Central memory CD4-positive, alpha-beta T cell (primary cell): ENCODE results near the gene SART3.
"Not testable (repeated sequence)": the region's sequence is repeated elsewhere in the genome, so short reads cannot be mapped to it uniquely, and the experiment has no call there.

Experiments used
- DNase-seq: peaks from one replicate; pipeline ENCODE4 v3.0.0; 2022

SART3 gene

GRCh38 chr12:108578813-108579212, 17.8 kb upstream of the SART3 start:
- DNase-seq: no peak

- DNase-seq: no peak
These were observed 17.3 kb upstream of the SART3 start for GRCh38 chr12:108578264-108578663.

- no peak for DNase-seq
These were observed 16.5 kb upstream of the SART3 start for GRCh38 chr12:108577458-108577857.

GRCh38 chr12:108576660-108577234, 15.8 kb upstream of the SART3 start:
- no peak for DNase-seq

- peak; percentile 40 for DNase-seq
These were observed 14.4 kb upstream of the SART3 start for GRCh38 chr12:108575199-108575912.

GRCh38 chr12:108574276-108574675, 13.3 kb upstream of the SART3 start:
- DNase-seq: not testable (repeated sequence)

GRCh38 chr12:108573317-108573716, 12.3 kb upstream of the SART3 start:
- no peak for DNase-seq

GRCh38 chr12:108572166-108572790, 11.3 kb upstream of the SART3 start:
- DNase-seq: no peak

GRCh38 chr12:108571609-108572165, 10.7 kb upstream of the SART3 start:
- no peak for DNase-seq

- DNase-seq: no peak
These were observed 10.0 kb upstream of the SART3 start for GRCh38 chr12:108570743-108571608.

- peak; percentile 84 for DNase-seq
These were observed 7.6 kb upstream of the SART3 start for GRCh38 chr12:108568338-108569154.

GRCh38 chr12:108567406-108568337, 6.7 kb upstream of the SART3 start:
- DNase-seq: no peak

- DNase-seq: no peak
These were observed 5.5 kb upstream of the SART3 start for GRCh38 chr12:108566452-108566851.

GRCh38 chr12:108565976-108566375, 5.0 kb upstream of the SART3 start:
- peak; percentile 59 for DNase-seq

- no peak for DNase-seq
These were observed 4.2 kb upstream of the SART3 start for GRCh38 chr12:108565146-108565545.

- no peak for DNase-seq
These were observed 3.8 kb upstream of the SART3 start for GRCh38 chr12:108564724-108565123.

GRCh38 chr12:108563804-108564151, 2.8 kb upstream of the SART3 start:
- no peak for DNase-seq

- peak; percentile 84 for DNase-seq
These were observed 2.3 kb upstream of the SART3 start for GRCh38 chr12:108563136-108563803.

- DNase-seq: peak; percentile 98
These were observed 1.6 kb upstream of the SART3 start, which contains the start of gene ISCU for GRCh38 chr12:108562348-108563135. Gene ISCU (plus strand): TSS chr12:108562596. CDS start chr12:108562623, 27 bp downstream.
